Activated CD4-positive, alpha-beta T cell treated with anti-CD3 and anti-CD28 coated beads for 24 hours (primary cell): ENCODE results near the gene SLC22A5.

ENCODE experiments used
- DNase-seq, 2 donors: peaks; one replicate each; pipeline ENCODE4 v3.0.0-alpha.2; 2020; ENCODE audit warnings: low read depth in 2 of 2

SLC22A5 gene

GRCh38 chr5:132369474-132370180, at the start of gene SLC22A5:
SLC22A5 (plus strand) TSS chr5:132369710; CDS start chr5:132369973, 263 bp downstream.
- peak; percentile 56 to 58 for DNase-seq

- no peak for DNase-seq
Observed at GRCh38 chr5:132319975-132320374, 49.5 kb upstream of the SLC22A5 start.

- DNase-seq = no peak
Observed at GRCh38 chr5:132321109-132321721, 48.3 kb upstream of the SLC22A5 start.

- no peak for DNase-seq
Observed at GRCh38 chr5:132322266-132322665, 47.2 kb upstream of the SLC22A5 start.

- DNase-seq = no peak
Observed at GRCh38 chr5:132323202-132323601, 46.3 kb upstream of the SLC22A5 start.

GRCh38 chr5:132325691-132326090, 43.8 kb upstream of the SLC22A5 start:
- DNase-seq = no peak

GRCh38 chr5:132327252-132327955, 42.1 kb upstream of the SLC22A5 start:
- no peak for DNase-seq

- no peak for DNase-seq
Observed at GRCh38 chr5:132334812-132335211, 34.7 kb upstream of the SLC22A5 start.

GRCh38 chr5:132335402-132335801, 34.1 kb upstream of the SLC22A5 start:
- no peak for DNase-seq

- no peak for DNase-seq
Observed at GRCh38 chr5:132339502-132339901, 30.0 kb upstream of the SLC22A5 start.

- no peak for DNase-seq
Observed at GRCh38 chr5:132342291-132343180, 27.0 kb upstream of the SLC22A5 start.

- no peak for DNase-seq
Observed at GRCh38 chr5:132344775-132345514, 24.6 kb upstream of the SLC22A5 start.

- DNase-seq = no peak
Observed at GRCh38 chr5:132353486-132353995, 16.0 kb upstream of the SLC22A5 start.

GRCh38 chr5:132354381-132355139, 14.9 kb upstream of the SLC22A5 start:
- DNase-seq = no peak

GRCh38 chr5:132355140-132355765, 14.3 kb upstream of the SLC22A5 start:
- no peak for DNase-seq

GRCh38 chr5:132358775-132359174, 10.7 kb upstream of the SLC22A5 start:
- DNase-seq = no peak

- no peak for DNase-seq
Observed at GRCh38 chr5:132362086-132362485, 7.4 kb upstream of the SLC22A5 start.

- no peak for DNase-seq
Observed at GRCh38 chr5:132363431-132364112, 5.9 kb upstream of the SLC22A5 start.

GRCh38 chr5:132364319-132364718, 5.2 kb upstream of the SLC22A5 start:
- no peak for DNase-seq
